ENCODE results near the gene PDE6B.

The PDE6B gene

DNA sequence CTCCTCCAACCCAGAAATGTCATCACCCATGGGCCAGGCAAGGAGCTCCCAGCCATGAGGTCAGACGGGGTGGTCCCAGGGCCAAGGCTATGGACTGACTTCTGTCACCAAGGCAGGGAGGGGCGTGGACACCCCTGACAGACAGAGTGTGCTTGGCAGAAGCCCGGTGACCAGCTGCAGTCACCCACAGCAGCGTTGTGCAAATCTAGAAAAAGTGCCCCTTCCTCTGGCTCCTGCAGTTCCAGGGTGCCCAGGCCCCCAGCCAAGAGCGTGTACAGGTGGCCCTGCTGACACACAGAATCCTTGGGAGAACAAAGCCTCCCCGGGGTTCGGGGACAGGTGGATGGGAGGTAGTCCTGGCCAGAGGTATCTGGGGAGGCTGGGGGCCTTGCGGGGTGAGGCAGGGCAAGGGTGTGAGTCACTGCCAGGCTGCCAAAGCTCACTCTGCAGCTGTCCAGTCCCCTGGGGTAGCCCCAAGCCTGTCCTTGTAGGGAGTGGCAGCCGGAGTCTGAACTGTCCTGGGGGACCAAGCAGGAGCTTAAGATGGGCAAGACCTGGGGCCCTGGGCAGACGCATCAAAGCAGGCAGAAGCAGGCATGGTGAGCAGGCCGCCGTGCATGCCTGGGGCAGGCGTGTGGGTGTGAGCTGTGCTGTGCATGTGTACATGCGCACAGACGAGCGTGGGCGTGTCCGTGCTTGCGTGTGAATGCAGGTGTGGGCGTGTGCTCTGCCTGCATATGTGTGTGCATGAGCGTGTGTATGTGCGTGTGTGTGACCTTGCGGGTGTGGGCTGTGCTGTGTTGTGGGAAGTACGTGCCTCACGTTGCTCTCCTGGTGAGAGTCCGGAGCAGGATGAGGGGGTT, 52.3 kb downstream of the PDE6B start:
- TF ChIP-seq Cebpa-rat (IDR thresholded peaks at IDR 0.05) = no peak
- H4K20me1 ChIP-seq = peaks cover 0 to 16% (median 0%) of the 10 kb centered on the region in 11 experiments; a peak in 4 of 22 replicates
- no peak overlapping the region for H3K4me3 ChIP-seq
- peak overlapping the region in 4 of 11 experiments; percentile 28 to 97 (median 93); a peak in 4 of 22 replicates for H3K27ac ChIP-seq
- H3K4me2 ChIP-seq = peak overlapping the region; percentile 95 to 100 (median 98); a peak in 18 of 22 replicates
- peaks cover 4 to 7% (median 6%) of the 10 kb centered on the region in 11 experiments; a peak in 21 of 22 replicates for H3K36me3 ChIP-seq
- H3K9ac ChIP-seq = peak overlapping the region in 4 of 11 experiments; percentile 91 to 98 (median 96); a peak in 6 of 22 replicates
- no peaks in the 10 kb centered on the region for H3K9me3 ChIP-seq (replicated peaks in 1 of 11)
- no peaks in the 10 kb centered on the region for H3K27me3 ChIP-seq
- peaks cover 57 to 75% (median 69%) of the 10 kb centered on the region in 10 experiments for H3K4me1 ChIP-seq

DNA sequence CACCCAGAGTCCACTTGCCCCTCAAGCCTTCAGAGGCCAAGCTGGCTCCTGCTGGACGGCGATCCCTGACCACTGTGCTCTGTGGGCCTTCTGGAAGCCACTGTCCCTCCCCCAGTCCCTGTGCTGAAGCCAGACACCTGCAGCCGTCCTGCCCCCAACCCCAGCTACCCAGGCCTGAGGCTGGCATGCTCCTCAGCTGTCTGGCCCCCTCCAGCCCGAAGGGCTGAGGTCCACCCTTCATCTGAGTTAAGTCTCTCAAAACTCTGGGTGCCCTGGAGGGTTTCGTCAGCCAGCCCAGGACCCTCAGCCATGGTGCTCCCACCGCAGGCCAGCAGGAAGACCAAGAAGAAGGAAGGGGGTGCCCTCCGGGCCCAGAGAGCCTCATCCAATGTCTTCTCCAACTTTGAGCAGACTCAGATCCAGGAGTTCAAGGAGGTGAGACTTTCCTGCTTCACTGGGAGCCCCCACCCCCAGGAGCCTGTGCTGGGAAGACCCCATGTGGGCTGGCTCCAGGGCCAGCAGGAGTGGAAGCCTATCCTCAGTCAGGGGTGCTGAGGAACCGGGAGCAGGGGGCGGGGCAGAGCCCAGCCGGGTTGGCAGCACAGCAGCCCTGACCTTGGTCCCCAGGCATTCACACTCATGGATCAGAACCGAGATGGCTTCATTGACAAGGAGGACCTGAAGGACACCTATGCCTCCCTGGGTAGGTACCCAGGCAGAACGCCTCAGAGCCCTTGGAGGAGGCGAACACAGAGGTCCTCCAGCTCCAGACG, 53.1 kb downstream of the PDE6B start:
- no peak for TF ChIP-seq Cebpa-rat (IDR thresholded peaks at IDR 0.05)
- Histone ChIP-seq H3K9me3 (replicated peaks in 1 of 11) (no peaks in the 10 kb centered on the region), H3K27me3 (no peaks in the 10 kb centered on the region), H3K36me3 (no peaks in the 10 kb centered on the region), H3K4me3 (no peak overlapping the region), H3K4me1 (peaks cover 58 to 75% (median 69%) of the 10 kb centered on the region in 10 experiments), H4K20me1 (peaks cover 0 to 10% (median 0%) of the 10 kb centered on the region in 11 experiments; a peak in 3 of 22 replicates), H3K27ac (no peak overlapping the region), H3K9ac (peak overlapping the region in 1 of 11 experiments; percentile 15; a peak in 1 of 22 replicates), H3K4me2 (peak overlapping the region in 9 of 11 experiments; percentile 95 to 100 (median 98); a peak in 13 of 22 replicates)

DNA sequence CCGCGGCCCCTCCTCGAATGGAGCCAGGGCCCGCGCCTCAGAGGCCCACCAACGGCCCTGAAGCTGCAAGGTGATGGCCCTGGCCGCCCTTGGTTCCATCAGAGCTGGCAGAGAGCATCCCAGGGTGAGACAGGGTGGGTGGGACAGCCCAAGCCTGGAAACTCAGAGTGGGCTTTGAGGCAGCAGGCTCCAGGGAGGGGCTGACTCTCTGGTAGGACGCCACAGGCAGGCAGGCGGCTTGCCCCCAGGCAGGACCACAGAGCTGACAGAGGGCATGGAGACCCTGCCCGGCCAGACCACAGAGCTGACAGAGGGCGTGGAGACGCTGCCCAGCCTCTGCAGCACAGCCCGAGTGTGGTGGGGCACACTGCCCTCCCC, 53.7 kb downstream of the PDE6B start:
- no peaks in the 10 kb centered on the region for H3K27me3 ChIP-seq
- H3K4me3 ChIP-seq = no peak overlapping the region
- H3K4me2 ChIP-seq = peak overlapping the region in 2 of 11 experiments; percentile 99 to 100; a peak in 1 of 22 replicates
- no peaks in the 10 kb centered on the region for H3K36me3 ChIP-seq
- H3K4me1 ChIP-seq = peaks cover 64 to 80% (median 73%) of the 10 kb centered on the region in 10 experiments
- H3K9ac ChIP-seq = peak overlapping the region in 1 of 11 experiments; percentile 6; a peak in 1 of 22 replicates
- H3K27ac ChIP-seq = no peak overlapping the region
- no peaks in the 10 kb centered on the region for H3K9me3 ChIP-seq (replicated peaks in 1 of 11)
- TF ChIP-seq Cebpa-rat (IDR thresholded peaks at IDR 0.05) = no peak
- peaks cover 0 to 10% (median 0%) of the 10 kb centered on the region in 11 experiments; a peak in 2 of 22 replicates for H4K20me1 ChIP-seq

DNA sequence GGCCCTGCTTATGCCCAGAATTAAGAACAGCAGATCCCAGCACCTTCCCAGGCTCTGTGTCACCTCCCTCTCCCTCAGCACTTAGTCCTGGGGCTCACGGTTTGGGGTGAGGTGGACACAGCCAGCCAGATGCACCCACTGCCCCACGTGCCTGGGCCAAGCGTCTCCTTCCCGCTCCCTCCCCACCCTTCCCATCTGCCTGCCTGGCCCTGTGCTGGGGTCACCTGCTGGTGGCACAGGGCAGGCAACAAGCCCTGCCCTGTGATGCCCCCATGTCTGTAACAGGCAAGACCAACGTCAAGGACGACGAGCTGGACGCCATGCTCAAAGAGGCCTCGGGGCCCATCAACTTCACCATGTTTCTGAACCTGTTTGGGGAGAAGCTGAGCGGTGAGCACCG, 54.3 kb downstream of the PDE6B start:
- Histone ChIP-seq H3K4me3 (no peak overlapping the region), H3K27ac (no peak overlapping the region), H3K4me1 (peaks cover 67 to 85% (median 73%) of the 10 kb centered on the region in 10 experiments), H3K9ac (peak overlapping the region in 2 of 11 experiments; percentile 6 to 63; a peak in 2 of 22 replicates), H4K20me1 (peaks cover 0 to 10% (median 0%) of the 10 kb centered on the region in 11 experiments; a peak in 2 of 22 replicates), H3K9me3 (replicated peaks in 1 of 11) (no peaks in the 10 kb centered on the region), H3K4me2 (peak overlapping the region in 1 of 11 experiments; percentile 90; a peak in 1 of 22 replicates), H3K27me3 (no peaks in the 10 kb centered on the region), H3K36me3 (no peaks in the 10 kb centered on the region)
- TF ChIP-seq Cebpa-rat (IDR thresholded peaks at IDR 0.05) = no peak

DNA sequence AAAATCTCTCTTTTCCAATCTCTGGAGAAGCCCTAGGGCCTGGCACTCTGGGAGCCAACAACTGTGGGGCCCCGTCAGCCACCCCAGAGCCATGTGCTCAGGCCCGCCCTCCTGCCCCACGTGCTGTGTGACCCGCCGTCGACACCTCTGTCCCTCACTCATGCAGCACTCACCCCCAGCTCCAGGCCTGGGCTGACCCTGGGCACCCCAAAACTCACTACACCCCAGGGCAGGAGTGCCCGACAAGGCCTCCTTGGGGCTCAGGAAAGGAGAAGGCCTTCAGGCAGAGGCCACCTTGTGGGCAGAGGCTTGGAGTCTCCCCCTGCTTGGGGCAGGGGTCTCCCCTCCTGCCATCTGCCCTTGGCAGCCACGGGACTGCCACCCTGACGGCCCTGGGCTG, 54.7 kb downstream of the PDE6B start:
- Histone ChIP-seq H4K20me1 (peaks cover 0 to 10% (median 0%) of the 10 kb centered on the region in 11 experiments; a peak in 2 of 22 replicates), H3K36me3 (no peaks in the 10 kb centered on the region), H3K27me3 (no peaks in the 10 kb centered on the region), H3K9me3 (replicated peaks in 1 of 11) (no peaks in the 10 kb centered on the region), H3K4me3 (no peak overlapping the region), H3K27ac (peak overlapping the region in 6 of 11 experiments; percentile 38 to 65 (median 56); a peak in 6 of 22 replicates), H3K4me1 (peaks cover 65 to 83% (median 69%) of the 10 kb centered on the region in 10 experiments), H3K9ac (peak overlapping the region in 7 of 11 experiments; percentile 49 to 71 (median 58); a peak in 6 of 22 replicates), H3K4me2 (peak overlapping the region; percentile 72 to 93 (median 90); a peak in 19 of 22 replicates)
- TF ChIP-seq Cebpa-rat (IDR thresholded peaks at IDR 0.05) = no peak

DNA sequence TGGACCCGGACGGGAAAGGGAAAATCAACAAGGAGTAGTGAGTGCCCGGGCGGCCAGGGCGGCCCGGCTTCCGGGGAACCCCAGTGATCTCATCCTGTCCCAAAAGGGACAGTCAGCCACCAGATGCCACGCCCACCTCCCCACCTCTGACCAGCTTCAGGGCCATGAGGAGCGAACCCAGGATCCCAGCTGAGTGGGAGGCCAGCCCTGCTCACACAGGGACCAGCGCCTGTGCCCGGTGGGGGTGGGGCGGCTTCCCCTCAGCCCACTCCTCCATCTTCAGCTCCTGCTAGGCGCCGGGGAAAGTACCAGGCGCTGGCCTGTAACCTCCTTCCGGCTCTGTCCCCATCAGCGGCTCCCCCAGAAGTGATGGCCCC, 55.2 kb downstream of the PDE6B start:
- H3K4me2 ChIP-seq = peak overlapping the region; percentile 72 to 93 (median 90)
- H3K4me3 ChIP-seq = peak overlapping the region in 7 of 10 experiments; percentile 32 to 66 (median 43); a peak in 10 of 20 replicates
- no peak for TF ChIP-seq Cebpa-rat (IDR thresholded peaks at IDR 0.05)
- peaks cover 61 to 79% (median 64%) of the 10 kb centered on the region in 10 experiments for H3K4me1 ChIP-seq
- H3K9ac ChIP-seq = peak overlapping the region; percentile 45 to 73 (median 60); a peak in 19 of 22 replicates
- H3K36me3 ChIP-seq = no peaks in the 10 kb centered on the region
- H3K27me3 ChIP-seq = no peaks in the 10 kb centered on the region
- peaks cover 0 to 10% (median 0%) of the 10 kb centered on the region in 11 experiments; a peak in 2 of 22 replicates for H4K20me1 ChIP-seq
- H3K27ac ChIP-seq = peak overlapping the region in 10 of 11 experiments; percentile 38 to 77 (median 54); a peak in 17 of 22 replicates
- no peaks in the 10 kb centered on the region for H3K9me3 ChIP-seq (replicated peaks in 1 of 11)

DNA sequence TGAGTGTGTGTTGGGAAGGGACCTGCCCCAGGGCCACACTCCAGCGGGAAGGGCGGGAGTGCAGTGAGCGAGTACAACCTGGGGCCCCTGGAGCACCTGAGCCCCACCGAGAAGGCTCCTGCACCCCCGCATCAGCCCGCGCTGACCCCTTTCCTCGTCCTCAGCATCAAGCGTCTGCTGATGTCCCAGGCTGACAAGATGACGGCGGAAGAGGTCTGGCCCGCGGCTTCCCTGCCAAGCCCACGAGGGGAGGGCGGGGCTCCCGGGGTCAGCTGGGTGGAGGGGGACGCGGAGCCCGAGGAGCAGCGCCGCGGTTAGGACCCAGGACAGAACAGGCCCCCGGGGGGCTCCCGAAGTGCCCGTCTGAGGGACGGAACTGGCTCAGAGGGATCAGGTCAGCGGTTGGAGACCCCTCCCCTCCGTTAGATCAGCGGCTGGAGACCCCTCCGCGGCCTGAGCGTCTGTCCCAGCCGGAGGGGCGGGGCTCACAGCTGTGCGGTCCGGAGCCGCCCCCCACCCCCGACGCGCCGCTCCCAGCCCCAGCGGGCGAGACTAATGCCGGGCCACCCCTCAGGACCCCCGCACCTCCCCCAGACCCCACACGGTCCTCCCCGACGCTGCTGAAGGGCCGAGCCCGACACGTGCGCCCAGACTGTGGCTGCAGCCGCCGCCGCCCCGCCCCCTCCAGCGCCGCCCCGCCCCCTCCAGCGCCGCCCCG, 55.7 kb downstream of the PDE6B start:
- Histone ChIP-seq H3K36me3 (no peaks in the 10 kb centered on the region), H3K4me1 (peaks cover 56 to 79% (median 62%) of the 10 kb centered on the region in 10 experiments), H3K9me3 (replicated peaks in 1 of 11) (no peaks in the 10 kb centered on the region), H3K9ac (peak overlapping the region; percentile 45 to 73 (median 60); a peak in 19 of 22 replicates), H3K27me3 (no peaks in the 10 kb centered on the region), H3K4me2 (peak overlapping the region; percentile 72 to 93 (median 90)), H3K27ac (peak overlapping the region; percentile 38 to 77 (median 52); a peak in 18 of 22 replicates), H4K20me1 (peaks cover 0 to 10% (median 0%) of the 10 kb centered on the region in 11 experiments; a peak in 2 of 22 replicates), H3K4me3 (peak overlapping the region in 7 of 10 experiments; percentile 32 to 66 (median 43); a peak in 11 of 20 replicates)
- TF ChIP-seq Cebpa-rat (IDR thresholded peaks at IDR 0.05) = no peak
